GM19467 (cell line): ENCODE results near the gene GPLD1.
"Not testable (repeated sequence)": the region's sequence is repeated elsewhere in the genome, so short reads cannot be mapped to it uniquely, and the experiment has no call there.

Experiments
- ATAC-seq: cut with Tn5 transposase; IDR thresholded peaks from one replicate; pipeline ENCODE4 v1.9.1; 2021; ENCODE audit warnings: mild to moderate bottlenecking, moderate library complexity; ENCODE audit not compliant: unreplicated experiment

Gene GPLD1

DNA sequence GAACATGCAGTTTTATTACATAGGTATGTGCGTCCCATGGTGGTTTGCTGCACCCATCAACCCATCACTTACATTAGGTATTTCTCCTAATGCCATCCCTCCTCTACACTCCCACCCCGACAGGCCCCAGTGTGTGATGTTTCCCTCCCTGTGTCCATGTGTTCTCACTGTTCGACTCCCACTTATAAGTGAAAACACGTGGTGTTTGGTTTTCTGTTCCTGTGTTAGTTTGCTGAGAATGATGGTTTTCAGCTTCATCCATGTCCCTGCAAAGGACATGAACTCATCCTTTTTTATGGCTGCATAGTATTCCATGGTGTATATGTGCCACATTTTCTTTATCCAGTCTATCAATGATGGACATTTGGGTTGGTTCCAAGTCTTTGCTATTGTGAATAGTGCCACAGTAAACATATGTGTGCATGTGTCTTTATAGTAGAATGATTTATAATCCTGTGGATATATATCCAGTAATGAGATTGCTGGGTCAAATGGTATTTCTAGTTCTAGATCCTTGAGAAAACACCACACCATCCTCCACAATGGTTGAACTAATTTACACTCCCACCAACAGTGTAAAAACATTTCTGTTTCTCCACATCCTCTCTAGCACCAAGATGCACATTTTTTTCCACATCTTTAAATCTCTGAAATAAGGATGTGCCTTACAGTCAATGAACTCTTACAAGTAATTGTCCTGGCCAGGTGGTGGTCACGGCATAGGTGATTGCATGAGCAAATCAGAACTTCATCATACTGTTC, 104.8 kb downstream of the GPLD1 start:
- ATAC-seq: not testable (repeated sequence)

GRCh38 chr6:24382891-24383494, 106.4 kb downstream of the GPLD1 start:
- ATAC-seq: not testable (repeated sequence)

GRCh38 chr6:24382220-24382540, 107.2 kb downstream of the GPLD1 start:
- ATAC-seq: no peak

DNA sequence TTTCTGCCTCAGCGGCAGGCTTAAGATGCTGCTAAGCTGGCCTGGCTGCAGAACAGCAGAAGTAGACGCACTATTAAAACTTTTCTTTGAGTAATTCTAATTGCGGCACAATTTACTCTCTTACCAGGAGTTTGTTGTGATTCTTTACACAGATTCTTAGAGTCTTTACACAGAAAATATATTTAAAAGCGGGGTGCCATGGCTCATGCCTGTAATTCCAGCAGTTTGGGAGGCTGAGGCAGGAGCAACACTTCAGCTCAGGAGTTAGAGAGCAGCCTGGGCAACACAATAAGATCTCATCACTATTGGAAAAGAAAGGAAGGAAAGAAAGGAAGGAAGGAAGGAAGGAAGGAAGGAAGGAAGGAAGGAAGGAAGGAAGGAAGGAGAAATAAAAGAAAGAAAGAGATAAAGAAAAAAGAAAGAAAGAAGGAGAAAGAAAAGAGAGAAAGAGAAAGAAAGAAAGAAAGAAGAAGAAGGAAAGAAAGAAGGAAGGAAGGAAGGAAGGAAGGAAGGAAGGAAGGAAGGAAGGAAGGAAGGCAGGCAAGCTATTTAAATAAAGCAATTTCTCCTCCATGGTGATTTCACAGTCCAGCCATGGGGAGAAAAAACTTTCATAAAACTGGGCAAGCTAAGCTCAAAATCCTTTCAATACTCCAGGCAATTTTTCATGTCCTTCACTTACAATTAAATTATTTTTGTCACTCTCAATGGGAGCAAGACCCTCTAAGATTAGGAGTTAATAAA, 107.7 kb downstream of the GPLD1 start:
- ATAC-seq: no peak

DNA sequence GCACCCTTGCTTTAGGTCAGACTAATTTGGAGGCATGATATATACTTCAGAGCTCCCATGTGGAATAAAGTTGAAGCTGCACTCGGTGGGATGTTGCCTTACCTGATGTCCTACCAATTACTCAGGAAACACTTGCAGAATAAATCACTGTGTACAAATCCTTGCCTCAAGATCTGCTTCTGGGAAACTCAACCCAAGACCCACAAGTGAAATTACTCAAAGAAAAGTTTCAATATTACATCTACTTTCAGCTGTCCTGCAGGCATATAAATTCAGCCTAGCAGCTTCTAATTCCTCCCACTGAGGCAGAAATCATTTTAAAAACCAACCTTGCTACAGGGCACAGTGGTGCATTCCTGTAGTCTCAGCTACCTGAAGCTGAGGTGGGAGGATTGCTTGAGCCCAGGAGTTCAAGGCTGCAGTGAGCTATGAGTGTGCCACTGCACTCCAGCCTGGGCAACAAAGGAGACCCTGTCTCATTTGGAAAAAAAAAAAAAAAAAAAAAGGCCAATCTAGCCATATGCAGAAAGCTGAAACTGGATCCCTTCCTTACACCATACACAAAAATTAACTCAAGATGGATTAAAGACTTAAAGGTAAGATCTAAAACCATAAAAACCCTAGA, 110.8 kb downstream of the GPLD1 start:
- no peak for ATAC-seq
